K562 (cell line): ENCODE measurements around the gene AMFR. TPM values are rescaled to one million over a fixed set of nuclear protein-coding genes. Genes with fewer than 3 reads are reported as not detected.
A peak's percentile ranks its signal among the peaks of the same experiment; 100 is the strongest.

Source experiments
- ARHGAP35 ChIP-seq: fragments of 450-650 bp; IDR thresholded peaks from 2 replicates; pipeline ENCODE4 v1.6.1; 2018; ENCODE audit not compliant: partially characterized antibody
- BACH1 ChIP-seq: fragments of 200-800 bp; sonication (Bioruptor generic); IDR thresholded peaks from 2 replicates; pipeline ENCODE4 v1.6.1; 2016; ENCODE audit warnings: missing genetic modification characterization, missing compliant biosample characterization
- CBX8 ChIP-seq: fragments of 200-600 bp; sonication (generic); IDR thresholded peaks from 2 replicates; pipeline ENCODE4 v1.6.1; 2012; ENCODE audit warnings: borderline replicate concordance, mixed run types, low read depth, mild to moderate bottlenecking, moderate library complexity, mixed read lengths, low read length, control low read depth, inconsistent platforms; ENCODE audit not compliant: poor library complexity, severe bottlenecking; ENCODE audit errors: extremely low read depth
- E2F5 ChIP-seq: sonication (generic); formaldehyde crosslinking; IDR thresholded peaks from 2 replicates; pipeline ENCODE4 v1.8.0; 2022; ENCODE audit warnings: mild to moderate bottlenecking, missing genetic modification reagents
- FOXM1 ChIP-seq, 2 experiments: fragments of 450-650 bp in 1 of 2; sonication (generic) in 1 of 2; formaldehyde crosslinking in 1 of 2; IDR thresholded peaks; 2 replicates each; pipeline versions ENCODE4 v1.6.1 to v1.9.0; 2017 to 2022; ENCODE audit warnings: low read depth in 2 of 2, mild to moderate bottlenecking in 2 of 2, missing genetic modification reagents in 1 of 2, moderate library complexity in 1 of 2
- KAT8 ChIP-seq: fragments of 450-650 bp; IDR thresholded peaks from 2 replicates; pipeline ENCODE4 v1.6.1; 2016; ENCODE audit warnings: low read depth, mild to moderate bottlenecking
- KDM5B ChIP-seq: fragments of 200-600 bp; sonication (generic); IDR thresholded peaks from 2 replicates; pipeline ENCODE4 v1.6.1; 2012; ENCODE audit warnings: low read depth, mild to moderate bottlenecking, moderate library complexity, low read length, control low read depth, inconsistent platforms; ENCODE audit not compliant: insufficient replicate concordance
- NELFE ChIP-seq: IDR thresholded peaks from 2 replicates; pipeline ENCODE4 v1.6.1; 2011; ENCODE audit warnings: mild to moderate bottlenecking; ENCODE audit not compliant: insufficient read depth, insufficient read length
- STAT5A ChIP-seq: IDR thresholded peaks from 2 replicates; pipeline ENCODE4 v1.6.1; 2012; ENCODE audit warnings: low read length, inconsistent platforms, borderline replicate concordance
- ZBTB49 ChIP-seq: sonication (generic); formaldehyde crosslinking; IDR thresholded peaks from 2 replicates; pipeline ENCODE4 v1.8.0; 2022; ENCODE audit warnings: missing genetic modification reagents, mild to moderate bottlenecking, borderline replicate concordance
- ZNF134 ChIP-seq: fragments of 250-450 bp; sonication (Bioruptor Pico); conservative IDR thresholded peaks from 2 replicates; pipeline ENCODE4 v1.4.0; 2020
- ZNF347 ChIP-seq: fragments of 450-650 bp; formaldehyde crosslinking; IDR thresholded peaks from 2 replicates; pipeline ENCODE4 v1.4.0; 2020; ENCODE audit warnings: low read depth, mild to moderate bottlenecking, moderate library complexity
- ZNF445 ChIP-seq: fragments of 250-450 bp; sonication (Bioruptor Pico); IDR thresholded peaks from 2 replicates; pipeline ENCODE4 v1.4.0; 2020; ENCODE audit warnings: low read depth, mild to moderate bottlenecking, moderate library complexity
- polyA plus RNA-seq, 8 experiments: library from polyadenylated mRNA; depleted of rRNA in 4 of 8; stranded (reverse) in 5 of 8; unstranded in 3 of 8; fragments of >200 nt; fragmentation: Nextera tagmentation in 2 of 8; fragmentation: Illumina TruSeq in 1 of 8; extraction: Ambion mirVana in 2 of 8; extraction: Trizol in 1 of 8; gene quantifications; 2 replicates each; pipeline versions ENCODE4 v1.2.1 to v1.2.3, GENCODE V29; 2011 to 2014; ENCODE audit warnings: inconsistent platforms in 1 of 8, missing spikeins in 1 of 8
- total RNA-seq, 7 experiments: library from RNA; depleted of rRNA in 6 of 7; stranded (reverse); fragments of >200 nt in 6 of 7; fragmentation: Illumina TruSeq in 2 of 7; extraction: Trizol in 2 of 7; gene quantifications; 2 replicates each; pipeline versions ENCODE4 v1.2.1 to v1.2.3, GENCODE V29; 2011 to 2021; ENCODE audit warnings: low replicate concordance in 1 of 7
- TF ChIP-seq, protein P1 (sequence below), 3 experiments: fragments of 200-800 bp in 1 of 3; fragments of 250-450 bp in 1 of 3; fragments of 450-650 bp in 1 of 3; sonication (Bioruptor Pico) in 1 of 3; sonication (Bioruptor generic) in 1 of 3; formaldehyde crosslinking in 1 of 3; IDR thresholded peaks; 2 replicates each; pipeline versions ENCODE4 v1.6.1 to v1.8.0; 2016 to 2022; ENCODE audit warnings: mild to moderate bottlenecking in 2 of 3, missing genetic modification characterization in 2 of 3, missing compliant biosample characterization in 1 of 3, moderate library complexity in 1 of 3

Gene AMFR
- total and polyA plus RNA-seq, 9 of the 15 experiments (the other 6 are each of a cell fraction or from before 2014, with no cell fraction given): 15.6 to 113 (median 58.4) TPM

DNA sequence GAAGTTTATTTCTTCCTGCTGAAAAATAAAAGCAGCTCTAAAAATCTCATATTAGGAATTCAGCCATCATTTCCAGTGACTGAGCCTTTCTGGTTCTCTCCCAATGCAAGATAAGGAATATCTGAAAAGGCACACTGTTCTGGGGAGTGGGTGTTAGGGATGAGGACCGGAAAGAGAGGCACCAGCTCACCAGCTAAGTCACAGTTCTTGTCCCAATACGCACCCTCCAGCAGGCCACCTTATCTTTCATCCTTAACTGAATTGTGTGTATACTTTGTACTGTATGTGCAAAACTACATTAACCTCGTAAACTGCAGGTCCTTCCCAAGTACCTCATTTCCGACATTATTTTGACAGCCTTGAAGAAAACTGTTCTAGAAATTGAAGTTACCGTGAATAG lies 11.0 kb downstream of the AMFR start (continued):
- no peak for TF ChIP-seq E2F5
- TF ChIP-seq CBX8: no peak
- no peak for TF ChIP-seq KAT8
- TF ChIP-seq STAT5A: peak; percentile 40; the same call in 1 of the 2 replicates
- no peak for TF ChIP-seq ZBTB49
- TF ChIP-seq, protein P1, sequence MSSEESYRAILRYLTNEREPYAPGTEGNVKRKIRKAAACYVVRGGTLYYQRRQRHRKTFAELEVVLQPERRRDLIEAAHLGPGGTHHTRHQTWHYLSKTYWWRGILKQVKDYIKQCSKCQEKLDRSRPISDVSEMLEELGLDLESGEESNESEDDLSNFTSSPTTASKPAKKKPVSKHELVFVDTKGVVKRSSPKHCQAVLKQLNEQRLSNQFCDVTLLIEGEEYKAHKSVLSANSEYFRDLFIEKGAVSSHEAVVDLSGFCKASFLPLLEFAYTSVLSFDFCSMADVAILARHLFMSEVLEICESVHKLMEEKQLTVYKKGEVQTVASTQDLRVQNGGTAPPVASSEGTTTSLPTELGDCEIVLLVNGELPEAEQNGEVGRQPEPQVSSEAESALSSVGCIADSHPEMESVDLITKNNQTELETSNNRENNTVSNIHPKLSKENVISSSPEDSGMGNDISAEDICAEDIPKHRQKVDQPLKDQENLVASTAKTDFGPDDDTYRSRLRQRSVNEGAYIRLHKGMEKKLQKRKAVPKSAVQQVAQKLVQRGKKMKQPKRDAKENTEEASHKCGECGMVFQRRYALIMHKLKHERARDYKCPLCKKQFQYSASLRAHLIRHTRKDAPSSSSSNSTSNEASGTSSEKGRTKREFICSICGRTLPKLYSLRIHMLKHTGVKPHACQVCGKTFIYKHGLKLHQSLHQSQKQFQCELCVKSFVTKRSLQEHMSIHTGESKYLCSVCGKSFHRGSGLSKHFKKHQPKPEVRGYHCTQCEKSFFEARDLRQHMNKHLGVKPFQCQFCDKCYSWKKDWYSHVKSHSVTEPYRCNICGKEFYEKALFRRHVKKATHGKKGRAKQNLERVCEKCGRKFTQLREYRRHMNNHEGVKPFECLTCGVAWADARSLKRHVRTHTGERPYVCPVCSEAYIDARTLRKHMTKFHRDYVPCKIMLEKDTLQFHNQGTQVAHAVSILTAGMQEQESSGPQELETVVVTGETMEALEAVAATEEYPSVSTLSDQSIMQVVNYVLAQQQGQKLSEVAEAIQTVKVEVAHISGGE (CRISPR knock-in tag; IDR thresholded peaks at IDR 0.05): no peak
- TF ChIP-seq BACH1 (tag): no peak
- TF ChIP-seq ARHGAP35: no peak
- no peak for TF ChIP-seq ZNF134 (CRISPR knock-in tag)
- TF ChIP-seq KDM5B: no peak
- TF ChIP-seq NELFE: no peak
- no peak for TF ChIP-seq ZNF347 (CRISPR knock-in tag)
- TF ChIP-seq FOXM1 (IDR thresholded peaks at IDR 0.05; ENCODE audit: low read depth): peak; percentile 31; the same call in 1 of the 2 replicates
- no peak for TF ChIP-seq FOXM1 (CRISPR knock-in tag; IDR thresholded peaks at IDR 0.05; ENCODE audit: low read depth)
- TF ChIP-seq ZNF445: no peak
